ENCODE data around the gene MBNL2. TPM values are rescaled to one million over a fixed set of nuclear protein-coding genes. Genes with fewer than 3 reads are reported as not detected.
A peak's percentile ranks its signal among the peaks of the same experiment; 100 is the strongest.

The MBNL2 gene
- total and polyA plus RNA-seq, 10 of the 15 experiments (the other 5 are each of a cell fraction or from before 2014, with no cell fraction given), result 1.6 to 9.7 (median 6.7) TPM

- no peak overlapping the region for H2AFZ ChIP-seq (ENCODE audit: control insufficient read depth, low read depth, low read length)
- POLR2A ChIA-PET, result no interaction called here
- no peak for ATAC-seq
- FAIRE-seq, result no peak
- WGBS (ENCODE audit: insufficient coverage, insufficient replicate concordance, low lambda C conversion rate, missing lambda C conversion rate), result 97% methylated on average over 4 of the region's 4 CpGs
- BruUV-seq (replicated peaks), result no TSS peak
- no peak overlapping the region for H3K9ac ChIP-seq (ENCODE audit: control insufficient read depth, insufficient read depth, low read length)
- H3K36me3 ChIP-seq (ENCODE audit: control insufficient read depth in 2 of 2, insufficient read depth in 2 of 2, low read length in 1 of 2), result no peaks in the 10 kb centered on the region; a peak in 1 of 4 replicates
- SMC1A ChIA-PET (ENCODE audit: uncharacterized antibody, unreplicated experiment), result no interaction called here
- no peaks in the 10 kb centered on the region for H3K9me3 ChIP-seq (replicated peaks; ENCODE audit: control insufficient read depth, insufficient read depth, low read length)
- CTCF ChIA-PET, result no interaction called here
- in situ Hi-C loops (cut with MboI) (no loop called here), intact Hi-C loops (cut with micrococcal nuclease; ENCODE audit: unreplicated experiment) (no loop called here)
- H3K4me2 ChIP-seq (ENCODE audit: control insufficient read depth, insufficient read depth), result no peak overlapping the region
- H3K27ac ChIP-seq (ENCODE audit: control insufficient read depth, insufficient read depth), result no peak overlapping the region
- H3K4me3 ChIP-seq, result no peak overlapping the region
- TF ChIP-seq PAX5 (IDR thresholded peaks at IDR 0.05; ENCODE audit: borderline replicate concordance, low read depth, low read length) (no peak), MTA2 (IDR thresholded peaks at IDR 0.05; ENCODE audit: low read depth) (no peak)
- H3K79me2 ChIP-seq (ENCODE audit: control insufficient read depth, insufficient read depth, low read length), result no peaks in the 10 kb centered on the region
- no peaks in the 10 kb centered on the region for H3K27me3 ChIP-seq (replicated peaks in 1 of 2; ENCODE audit: control insufficient read depth in 2 of 2, insufficient read depth in 2 of 2, low read length in 1 of 2)
- RAD21 ChIA-PET (ENCODE audit: unreplicated experiment), result no interaction called here
- H3K4me1 ChIP-seq (ENCODE audit: control insufficient read depth, insufficient read depth, low read length), result peaks cover 3% of the 10 kb centered on the region; the same call in 1 of the 2 replicates
- H4K20me1 ChIP-seq (ENCODE audit: control insufficient read depth, insufficient read depth), result peaks cover 4% of the 10 kb centered on the region; the same call in 1 of the 2 replicates
- DNase-seq (ENCODE audit: low read depth, low spot score), result no peak
Observed at GRCh38 chr13:97282705-97283104, 60.6 kb downstream of the MBNL2 start.

GRCh38 chr13:97283888-97284287, 61.8 kb downstream of the MBNL2 start:
- Histone ChIP-seq H2AFZ (ENCODE audit: control insufficient read depth, low read depth, low read length) (no peak overlapping the region), H4K20me1 (ENCODE audit: control insufficient read depth, insufficient read depth) (peaks cover 4% of the 10 kb centered on the region; the same call in 1 of the 2 replicates), H3K9ac (ENCODE audit: control insufficient read depth, insufficient read depth, low read length) (no peak overlapping the region), H3K36me3 (ENCODE audit: control insufficient read depth in 2 of 2, insufficient read depth in 2 of 2, low read length in 1 of 2) (no peaks in the 10 kb centered on the region; a peak in 1 of 4 replicates), H3K27ac (ENCODE audit: control insufficient read depth, insufficient read depth) (no peak overlapping the region), H3K4me3 (no peak overlapping the region), H3K27me3 (replicated peaks in 1 of 2; ENCODE audit: control insufficient read depth in 2 of 2, insufficient read depth in 2 of 2, low read length in 1 of 2) (no peaks in the 10 kb centered on the region), H3K79me2 (ENCODE audit: control insufficient read depth, insufficient read depth, low read length) (no peaks in the 10 kb centered on the region), H3K4me2 (ENCODE audit: control insufficient read depth, insufficient read depth) (no peak overlapping the region), H3K4me1 (ENCODE audit: control insufficient read depth, insufficient read depth, low read length) (peaks cover 3% of the 10 kb centered on the region; the same call in 1 of the 2 replicates), H3K9me3 (replicated peaks; ENCODE audit: control insufficient read depth, insufficient read depth, low read length) (no peaks in the 10 kb centered on the region)
- ChIA-PET CTCF (no interaction called here), POLR2A (no interaction called here), SMC1A (ENCODE audit: uncharacterized antibody, unreplicated experiment) (no interaction called here), RAD21 (ENCODE audit: unreplicated experiment) (interaction anchor here (1.0 kb wide), 1 partner anchor 8 kb away, joined by 3 read pairs; no protein-coding TSS in a partner anchor)
- ATAC-seq, result peak; percentile 33; the same call in 1 of the 3 replicates
- intact Hi-C loops (cut with micrococcal nuclease; ENCODE audit: unreplicated experiment) (no loop called here), in situ Hi-C loops (cut with MboI) (no loop called here)
- FAIRE-seq, result no peak
- 47% methylated on average over 2 of the region's 2 CpGs for WGBS (ENCODE audit: insufficient coverage, insufficient replicate concordance, low lambda C conversion rate, missing lambda C conversion rate)
- TF ChIP-seq FOXK2 (IDR thresholded peaks at IDR 0.05) (no peak), SUZ12 (IDR thresholded peaks at IDR 0.05; ENCODE audit: unreplicated experiment) (no peak), HDGF (IDR thresholded peaks at IDR 0.05) (no peak), RUNX3 (IDR thresholded peaks at IDR 0.05; ENCODE audit: low read length) (0 out of 2 replicates have a peak, but pooled peaks have one; percentile 11)
- DNase-seq (ENCODE audit: low read depth, low spot score), result no peak
- BruUV-seq (replicated peaks), result no TSS peak

Data from GM12878 (cell line).